ENCODE results near the gene RASSF4.

RASSF4 gene

DNA sequence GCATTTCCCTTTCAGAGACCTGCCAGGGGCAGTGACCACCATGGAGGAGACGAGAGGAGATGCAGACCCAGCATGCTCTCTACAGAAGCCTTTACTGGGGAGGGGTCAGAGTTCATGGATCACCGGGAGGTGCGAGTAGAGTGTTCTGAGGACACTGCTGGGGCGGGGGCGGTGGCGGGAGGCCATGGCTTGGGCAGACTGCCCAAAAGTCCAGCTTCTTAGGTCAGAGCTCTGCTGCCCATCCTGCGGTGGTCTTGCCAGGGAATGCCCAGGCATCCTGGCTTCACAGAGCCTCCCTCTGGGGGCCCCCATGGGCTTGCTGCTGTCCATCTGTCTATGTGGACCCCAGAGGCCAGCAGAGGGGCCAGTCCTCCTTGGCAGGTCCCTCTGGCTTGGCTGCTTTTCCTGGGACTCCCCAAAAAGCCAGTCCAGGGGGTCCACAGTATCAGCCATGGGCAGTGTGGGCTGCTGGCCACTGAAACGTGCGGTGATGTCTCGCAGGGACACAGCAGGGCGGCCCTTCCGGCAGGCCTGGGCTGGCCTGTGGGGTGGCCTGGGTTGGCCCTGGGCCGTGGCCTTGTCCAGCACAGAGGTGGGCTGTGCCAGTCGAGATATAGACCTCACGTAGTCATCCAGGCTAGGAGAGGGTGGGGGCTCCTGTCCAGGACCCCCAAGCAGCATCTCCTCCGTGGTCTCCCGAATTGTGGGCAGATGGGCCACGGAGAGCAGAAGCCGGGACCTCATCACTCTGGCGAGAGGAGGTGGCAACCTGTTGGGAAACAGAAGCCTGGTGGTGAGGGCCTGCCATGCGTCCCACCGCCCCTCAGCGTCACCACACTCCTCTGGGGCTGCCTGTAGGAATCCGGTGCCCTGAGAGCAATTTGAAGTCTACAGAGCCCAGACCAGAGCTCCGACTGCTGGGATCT is 17.9 kb downstream of the RASSF4 start:
- no peak for DNase-seq

DNA sequence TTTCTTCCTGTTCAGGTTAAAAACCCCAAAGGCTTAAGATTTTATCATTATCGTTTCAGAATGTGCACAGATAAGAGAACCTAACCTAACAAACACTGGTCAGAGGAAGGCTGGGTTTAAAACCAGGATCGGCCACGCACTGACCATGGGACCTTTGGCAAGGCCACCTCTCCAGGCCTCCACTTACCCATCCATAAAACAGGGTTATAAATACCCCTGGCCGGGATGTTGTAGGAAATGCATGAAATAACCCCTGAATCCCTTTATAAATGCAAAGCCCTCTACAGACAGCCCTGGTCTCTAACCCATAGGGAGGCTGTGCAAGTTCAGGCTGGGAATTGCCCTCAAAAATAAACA is 18.6 kb downstream of the RASSF4 start:
- no peak for DNase-seq

DNA sequence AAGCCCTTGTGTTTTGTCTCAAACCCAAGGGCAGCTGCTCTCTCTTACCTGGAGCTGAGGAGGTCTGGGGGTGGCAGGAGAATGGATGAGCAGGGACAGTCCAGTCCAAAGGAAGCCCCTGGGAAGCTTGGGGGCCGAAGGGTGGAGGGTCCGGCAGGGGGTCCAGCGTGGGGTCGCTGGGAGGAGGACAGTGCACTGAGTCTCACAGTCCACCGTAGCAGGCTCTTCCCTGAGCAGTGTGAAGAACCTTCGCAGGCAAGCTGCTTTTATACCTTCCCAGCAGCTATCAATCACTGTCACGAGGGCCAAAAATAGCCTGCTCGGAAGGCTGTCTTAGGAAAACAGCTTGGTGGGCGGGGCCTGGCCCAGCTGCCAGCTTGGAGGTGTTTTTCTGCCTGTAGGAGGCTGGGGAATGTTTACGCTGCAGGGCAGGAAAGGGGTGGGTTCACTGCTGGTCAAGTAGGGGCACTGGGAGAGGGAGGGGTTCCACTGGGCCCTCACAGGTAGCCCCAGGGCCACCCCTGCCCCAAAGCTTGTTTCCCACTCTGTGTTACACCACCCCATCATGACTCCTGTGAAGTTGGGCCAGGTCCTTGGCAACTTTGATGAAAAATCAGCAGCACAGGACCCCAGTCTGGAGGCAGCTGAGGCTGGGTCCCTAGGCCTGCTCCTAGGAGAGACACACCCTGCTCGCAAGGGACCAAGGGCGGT is 19.1 kb downstream of the RASSF4 start, which contains the start of gene DEPP1:
DEPP1 (minus strand) TSS at position 240 of the 711 bp plus-strand sequence. CDS start 779 bp downstream, outside the sequence.
- DNase-seq: peak; percentile 95

DNA sequence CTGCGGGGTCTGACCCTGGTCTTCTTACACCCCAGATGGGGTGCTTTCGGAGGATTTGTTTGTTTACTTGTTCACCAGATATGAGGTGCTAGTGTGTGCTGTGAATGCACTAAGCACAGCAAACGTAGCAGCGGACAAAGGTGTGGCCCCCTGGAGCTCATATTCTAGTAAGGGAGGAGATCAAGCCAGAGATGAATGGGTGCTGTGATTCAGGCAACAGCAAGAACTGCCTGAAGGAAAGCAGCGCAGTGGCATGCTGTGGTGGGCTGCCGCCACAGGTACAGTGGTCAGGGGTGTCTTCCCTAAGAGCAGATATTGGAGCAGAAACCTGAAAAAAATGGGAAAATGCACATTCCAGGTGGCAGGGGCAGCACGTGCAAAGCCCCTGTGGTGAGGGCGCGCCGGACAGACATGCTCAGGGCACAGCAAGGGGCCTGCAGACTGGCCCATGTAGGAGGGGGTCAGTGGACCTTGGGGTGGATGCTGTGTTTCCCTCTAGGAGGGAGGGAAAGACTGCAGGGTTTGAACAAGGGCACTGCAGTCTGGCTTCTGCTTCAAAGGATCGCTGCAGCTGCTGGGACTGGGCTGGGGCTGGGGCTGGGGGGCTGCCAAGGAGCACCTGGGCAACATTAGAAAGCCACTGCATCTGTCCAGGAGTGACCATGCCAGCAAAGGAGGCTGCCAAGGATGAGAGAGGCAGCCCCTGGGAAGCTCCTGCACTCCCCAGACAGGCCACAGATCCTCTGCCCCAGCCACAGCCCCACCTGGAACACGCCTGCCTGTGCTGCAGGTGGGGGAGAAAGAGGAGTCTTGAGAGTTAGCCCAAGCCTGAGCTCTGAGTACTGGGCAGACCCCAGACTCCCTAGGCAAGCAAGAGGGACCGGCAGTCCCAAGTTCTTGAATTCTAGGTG is 19.9 kb downstream of the RASSF4 start:
- peak; percentile 17 for DNase-seq

DNA sequence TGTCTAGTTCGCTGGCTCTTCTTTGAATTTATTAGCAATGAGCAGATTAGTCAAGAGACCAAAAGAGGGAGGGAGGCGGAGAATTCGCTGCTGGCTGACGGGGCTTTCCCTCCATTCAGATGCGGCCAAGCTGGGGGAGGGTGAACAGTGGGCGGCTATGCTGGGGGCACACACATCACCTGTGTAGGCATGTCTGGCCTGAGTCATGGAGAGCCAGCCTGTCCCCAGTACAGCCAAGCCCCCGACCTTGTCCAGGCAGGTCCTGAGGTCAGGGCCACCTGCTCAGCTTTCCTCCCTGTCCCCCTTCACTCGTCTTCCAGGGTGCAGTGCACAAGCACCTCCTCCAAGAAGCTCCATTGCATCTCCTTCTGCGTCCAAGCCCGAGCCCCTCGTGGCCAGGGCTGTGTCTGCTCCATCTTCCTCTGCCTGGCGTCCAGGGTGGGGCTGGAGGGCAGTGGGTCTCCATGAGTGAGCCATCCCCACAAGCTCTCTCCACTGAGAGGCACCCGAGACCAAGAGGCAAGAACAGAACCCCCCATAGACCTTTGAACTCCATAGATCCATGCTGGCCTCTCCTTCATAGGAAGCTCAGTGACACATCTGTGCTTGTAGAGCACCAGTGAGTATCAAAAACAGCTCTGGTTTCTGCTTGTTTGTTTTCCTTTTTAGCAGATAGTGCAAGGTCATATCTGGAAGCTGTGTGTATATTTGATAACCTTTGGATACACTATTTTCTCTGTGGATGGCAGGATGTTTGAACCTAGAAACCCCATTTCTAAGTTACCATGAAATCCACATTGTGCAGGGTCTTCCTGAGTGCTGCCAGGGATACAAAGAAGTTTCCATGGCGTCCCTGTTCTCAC is 20.9 kb downstream of the RASSF4 start:
- DNase-seq: no peak

DNA sequence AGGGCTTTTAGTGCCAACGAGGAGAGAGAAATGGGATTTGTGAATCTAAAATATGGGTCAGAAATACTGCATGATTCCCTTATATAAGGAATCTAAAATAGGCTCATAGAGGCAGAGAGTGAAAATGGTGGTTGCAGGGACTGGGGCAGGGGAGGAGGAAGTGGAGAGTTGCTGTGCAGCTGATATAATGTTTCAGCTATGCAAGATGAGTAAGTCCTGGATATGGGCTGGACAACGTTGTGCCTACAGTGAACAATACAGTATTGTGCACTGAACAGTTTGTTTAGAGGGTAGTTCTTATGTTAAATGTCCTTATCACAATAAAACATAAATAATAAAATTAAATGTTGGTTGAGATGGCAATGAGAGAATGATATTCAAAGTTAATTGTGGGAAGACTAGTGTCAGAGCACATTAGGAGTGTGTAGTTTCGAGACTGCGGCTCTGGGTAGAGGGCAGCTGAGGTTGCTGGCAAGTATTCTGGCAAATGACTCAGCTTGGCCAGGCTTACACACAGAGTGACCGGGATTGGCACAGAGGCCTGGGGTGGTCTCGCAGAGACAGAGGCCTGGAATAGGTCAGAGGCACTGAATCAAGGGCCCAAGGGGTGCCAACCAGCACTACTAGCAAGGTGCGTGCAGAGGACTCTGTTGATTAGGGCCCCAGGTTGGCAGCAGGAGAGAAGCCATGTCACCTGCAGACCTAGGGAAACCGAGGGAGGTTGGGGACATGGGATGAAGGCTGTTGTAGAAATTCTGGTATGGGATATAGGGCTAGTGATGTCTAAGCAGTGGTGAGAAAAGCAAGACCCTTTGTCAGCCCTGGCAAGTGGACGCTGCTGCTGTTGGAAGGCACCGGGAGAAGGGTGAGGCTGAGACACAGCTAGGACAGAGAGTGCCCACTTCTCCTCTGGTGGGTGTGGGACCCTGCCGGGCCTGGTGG is 21.8 kb downstream of the RASSF4 start:
- peak; percentile 17 for DNase-seq

DNA sequence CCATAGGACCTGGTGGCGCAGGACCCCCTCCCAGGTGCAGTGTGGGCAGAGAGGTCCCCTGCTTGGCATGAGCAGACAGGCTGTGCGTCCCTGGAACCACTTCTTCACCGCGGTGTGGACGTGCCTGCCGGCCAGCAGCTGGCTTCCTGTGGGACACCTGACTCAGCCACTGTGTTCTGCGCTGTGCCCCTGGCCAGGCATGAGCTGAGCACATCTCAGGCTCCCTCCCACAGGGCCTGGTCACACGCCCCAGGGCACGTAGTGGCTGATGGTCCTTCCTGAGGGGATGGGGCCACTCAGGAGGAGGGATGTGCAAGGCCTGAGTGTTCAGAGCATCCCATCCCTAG is 22.5 kb downstream of the RASSF4 start:
- no peak for DNase-seq

DNA sequence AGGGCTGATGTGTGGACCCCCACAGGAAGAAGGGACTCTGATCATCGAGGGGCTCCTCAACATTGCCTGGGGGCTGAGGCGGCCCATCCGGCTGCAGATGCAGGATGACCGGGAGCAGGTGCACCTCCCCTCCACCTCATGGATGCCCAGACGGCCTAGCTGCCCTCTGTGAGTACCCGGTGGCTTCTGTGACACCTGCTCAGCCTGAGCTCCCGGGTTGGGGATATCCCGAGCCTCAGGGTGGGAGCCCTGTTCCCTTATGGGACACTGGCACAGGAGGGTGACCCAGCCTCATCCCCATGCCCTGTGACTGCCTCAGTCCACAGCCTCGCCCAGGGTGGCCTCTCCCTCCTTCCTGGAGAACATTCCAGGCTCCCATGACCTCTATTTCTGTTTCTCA is 22.9 kb downstream of the RASSF4 start:
- no peak for DNase-seq

DNA sequence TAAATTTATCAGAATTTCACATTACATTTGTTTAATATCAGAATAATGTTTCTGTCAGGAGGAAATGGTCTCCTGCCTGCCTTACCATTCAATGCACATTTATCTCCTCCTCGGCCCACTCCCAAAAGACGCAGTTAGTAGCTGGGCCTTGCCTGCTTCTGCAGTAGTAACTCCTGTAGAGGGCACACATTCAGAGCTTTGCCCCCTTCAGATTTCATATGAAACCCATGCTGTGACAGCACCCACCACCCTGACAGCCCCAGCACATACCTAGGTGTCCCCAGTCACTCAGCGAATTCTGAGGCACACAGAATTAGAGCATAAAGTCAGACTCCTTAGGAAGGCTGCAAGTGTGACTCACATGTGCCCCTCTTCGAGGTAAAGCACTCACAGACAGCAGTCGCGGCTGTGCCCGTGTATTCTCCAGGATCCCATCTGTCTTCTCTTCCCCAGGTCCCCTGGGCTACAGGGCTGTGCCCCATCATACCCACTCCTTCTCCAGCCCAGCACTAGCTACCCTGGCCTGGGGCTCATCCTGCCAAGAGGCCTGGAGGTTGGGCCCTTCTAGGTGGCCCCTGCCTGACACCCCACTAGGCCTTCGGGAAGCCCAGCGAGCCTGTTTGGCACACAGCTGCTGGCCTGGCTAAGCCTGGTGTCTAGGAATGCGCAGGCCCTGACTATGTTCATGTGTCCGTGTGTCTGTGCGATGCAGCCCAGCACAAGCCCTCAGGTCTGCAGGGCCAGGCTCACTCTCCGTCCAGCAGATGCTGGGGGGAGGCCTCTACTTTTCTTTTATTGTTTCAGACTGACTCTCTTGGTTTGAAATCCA is 23.7 kb downstream of the RASSF4 start:
- no peak for DNase-seq

DNA sequence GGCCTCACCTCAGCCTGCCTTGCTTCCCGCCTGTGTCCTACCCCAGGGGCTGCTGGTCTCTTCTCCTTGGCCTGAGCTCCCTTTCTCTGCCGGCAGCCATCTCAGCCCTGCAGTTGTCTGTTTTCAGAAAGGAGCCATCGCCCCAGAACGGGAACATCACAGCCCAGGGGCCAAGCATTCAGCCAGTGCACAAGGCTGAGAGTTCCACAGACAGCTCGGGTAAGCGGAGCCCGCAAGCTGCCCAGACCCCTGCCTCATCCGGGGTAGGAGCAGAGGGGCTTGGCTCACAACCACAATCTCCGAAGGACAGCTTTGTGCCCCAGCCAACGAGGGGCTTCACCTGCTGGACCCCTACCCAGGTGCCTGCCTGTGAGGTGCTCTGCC is 24.3 kb downstream of the RASSF4 start:
- DNase-seq: no peak

DNA sequence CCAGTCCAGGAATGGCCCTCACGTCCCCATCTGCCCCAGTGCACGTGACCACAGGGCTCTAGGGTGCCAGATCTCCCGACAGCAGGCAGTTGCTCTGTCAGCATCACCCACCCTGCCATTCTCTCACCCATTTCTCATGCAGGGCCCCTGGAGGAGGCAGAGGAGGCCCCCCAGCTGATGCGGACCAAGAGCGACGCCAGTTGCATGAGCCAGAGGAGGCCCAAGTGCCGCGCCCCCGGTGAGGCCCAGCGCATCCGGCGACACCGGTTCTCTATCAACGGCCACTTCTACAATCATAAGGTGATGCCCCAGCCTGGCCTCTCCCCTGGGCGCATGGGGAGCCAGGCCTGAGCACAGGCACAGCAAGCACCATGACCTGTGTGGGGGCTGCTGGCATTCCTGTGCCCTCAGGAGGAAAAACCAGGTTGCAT is 25.1 kb downstream of the RASSF4 start:
- no peak for DNase-seq

DNA sequence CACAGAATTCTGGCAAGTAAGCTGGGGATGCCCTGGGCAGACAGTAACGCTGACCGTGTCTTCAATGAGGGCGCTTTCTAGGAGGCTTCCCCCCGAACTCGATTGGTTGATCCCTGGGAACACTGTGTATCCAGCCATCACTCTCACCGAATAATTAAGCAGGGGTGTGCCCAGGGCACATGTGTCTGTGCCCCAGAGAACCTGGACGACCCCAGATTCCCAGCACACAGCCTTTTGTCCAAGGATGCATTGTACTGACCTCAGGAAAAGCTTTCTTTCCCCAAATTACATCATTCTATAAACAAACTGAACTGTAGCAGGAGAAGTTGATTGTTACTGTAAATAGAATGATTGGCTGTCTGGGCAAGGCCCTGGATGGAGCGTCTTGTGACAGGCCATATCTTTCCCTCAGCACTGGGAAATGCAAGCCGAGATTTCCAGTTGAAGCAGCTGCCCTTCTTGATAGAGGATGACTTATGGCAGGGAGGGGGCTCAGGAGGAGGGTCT is 25.6 kb downstream of the RASSF4 start:
- no peak for DNase-seq

DNA sequence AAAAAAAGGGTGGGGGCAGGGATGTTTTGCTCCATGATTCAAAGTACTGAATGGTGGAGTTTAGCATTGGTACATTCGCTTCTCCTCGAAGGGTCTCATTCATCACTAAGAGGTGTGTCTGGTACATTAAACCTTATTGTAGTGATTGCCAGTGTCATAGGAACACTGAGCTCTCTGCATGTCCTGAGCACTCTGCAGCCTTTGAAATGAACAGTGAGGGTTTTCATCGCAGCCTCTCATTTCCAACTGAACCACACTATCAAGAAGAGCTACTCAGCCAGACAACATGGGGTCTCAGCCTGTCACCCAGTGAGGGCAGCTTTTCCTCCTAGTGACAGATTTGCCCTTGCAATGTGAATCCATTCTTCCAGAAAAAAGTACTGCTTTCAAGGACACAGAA is 26.6 kb downstream of the RASSF4 start:
- no peak for DNase-seq

DNA sequence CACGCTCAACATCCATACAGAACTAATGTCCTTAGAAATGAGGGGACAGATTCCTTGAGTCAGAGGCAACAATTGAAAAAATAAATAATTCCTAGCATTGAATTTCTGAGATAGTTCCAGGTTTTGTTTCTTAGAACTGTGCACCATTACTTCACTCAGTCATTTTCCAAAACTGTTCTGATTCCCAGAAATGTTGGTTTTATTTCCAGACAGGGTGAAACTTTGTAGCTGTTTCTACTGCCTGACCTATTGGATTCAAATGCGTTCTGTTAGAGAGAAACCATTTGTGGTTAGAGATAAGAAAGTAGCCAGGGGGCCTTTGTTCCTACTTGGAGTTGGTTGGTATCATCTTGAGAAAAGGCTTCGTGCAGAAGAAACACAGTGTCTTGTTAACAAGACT is 27.1 kb downstream of the RASSF4 start:
- DNase-seq: no peak

DNA sequence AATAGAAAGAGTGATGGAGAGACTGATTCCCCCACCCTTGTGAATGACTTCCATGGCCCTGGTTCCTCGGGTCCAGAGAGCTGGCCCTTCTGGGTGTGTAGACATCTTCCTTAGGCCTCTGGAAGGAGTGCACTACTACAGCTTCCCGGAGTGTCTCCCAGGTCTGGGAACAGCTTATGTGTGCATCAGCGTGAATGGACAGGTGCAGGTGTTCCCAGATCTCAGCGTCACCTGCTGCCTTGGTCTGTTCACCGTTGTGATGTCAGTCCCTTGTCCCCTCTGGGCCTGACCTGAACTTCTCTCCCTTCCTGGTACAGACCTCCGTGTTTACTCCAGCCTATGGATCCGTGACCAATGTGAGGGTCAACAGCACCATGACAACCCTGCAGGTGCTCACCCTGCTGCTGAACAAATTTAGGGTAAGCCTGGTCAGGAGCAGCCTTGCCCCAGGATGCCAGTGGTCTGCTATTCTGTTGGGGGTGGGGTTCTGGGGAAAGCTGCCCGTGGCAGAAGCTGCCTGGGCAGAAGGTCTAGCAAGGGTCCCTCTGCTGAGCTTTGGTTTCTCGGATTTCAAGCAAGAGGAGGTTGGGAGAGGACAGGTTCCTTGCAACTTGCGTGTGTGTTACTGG is 29.5 kb downstream of the RASSF4 start:
- DNase-seq: no peak

DNA sequence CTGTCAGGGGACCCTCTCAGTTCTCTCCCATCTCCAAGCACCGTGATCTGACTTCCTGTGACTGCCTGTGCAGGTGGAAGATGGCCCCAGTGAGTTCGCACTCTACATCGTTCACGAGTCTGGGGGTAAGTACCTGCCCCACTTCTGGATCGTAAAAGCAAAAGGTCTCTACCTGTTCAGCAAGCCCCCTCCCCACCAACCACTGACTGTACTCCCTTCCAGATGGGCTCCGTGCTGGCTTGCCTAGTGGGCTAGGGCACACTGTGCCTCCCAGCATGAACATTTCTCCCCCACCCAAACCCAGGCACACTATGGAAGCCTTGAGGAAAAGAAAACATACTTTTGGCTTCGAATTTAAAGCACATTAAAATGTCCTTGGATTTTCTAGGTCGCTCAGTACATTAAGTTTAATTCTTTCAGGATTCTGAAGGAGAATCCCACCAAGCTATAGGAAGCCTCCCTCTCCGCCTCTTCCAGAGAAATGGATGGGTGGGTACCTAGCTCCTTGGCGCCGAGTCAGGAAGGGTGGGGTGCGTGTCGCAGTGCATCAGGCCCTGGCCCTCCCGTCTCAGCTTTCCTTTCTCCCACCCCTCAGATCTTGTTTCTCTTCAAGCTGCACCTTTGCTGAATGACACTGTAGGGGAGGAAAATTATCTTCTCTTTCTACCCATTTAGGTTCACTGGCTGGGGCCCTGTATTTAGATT is 30.1 kb downstream of the RASSF4 start:
- DNase-seq: no peak

DNA sequence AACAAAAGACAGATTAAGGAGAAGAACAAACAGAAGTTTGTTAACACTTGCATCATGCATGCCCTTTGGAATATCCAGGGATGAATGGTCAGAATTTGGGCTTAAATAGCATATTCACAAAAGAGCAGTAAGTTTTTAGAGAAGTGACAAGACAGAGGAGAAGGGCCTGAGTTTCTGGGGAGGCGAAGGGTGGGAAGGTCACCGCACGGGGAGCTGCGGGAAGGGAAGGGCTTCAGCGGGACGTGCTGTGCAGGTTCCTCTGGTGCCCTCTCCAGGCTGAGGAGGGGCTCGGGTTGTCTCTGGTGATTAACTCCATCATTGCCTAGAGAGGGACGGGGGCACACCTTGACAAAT is 30.7 kb downstream of the RASSF4 start:
- DNase-seq: no peak

DNA sequence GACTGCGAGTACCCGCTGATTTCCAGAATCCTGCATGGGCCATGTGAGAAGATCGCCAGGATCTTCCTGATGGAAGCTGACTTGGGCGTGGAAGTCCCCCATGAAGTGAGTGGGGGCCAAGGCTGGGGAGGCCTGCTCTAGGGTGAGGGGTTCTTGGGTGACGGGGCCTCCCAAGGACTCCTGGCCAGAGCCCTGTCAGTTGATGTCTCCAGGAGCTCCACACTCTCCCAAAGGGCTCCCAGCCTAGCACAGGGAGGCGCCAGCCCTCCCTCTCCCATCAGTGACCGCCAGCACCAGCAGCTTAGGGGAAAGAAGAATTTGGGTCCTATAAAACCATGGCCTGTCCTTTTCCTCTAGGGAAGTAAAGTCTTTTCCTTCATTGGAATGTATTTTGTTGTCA is 31.4 kb downstream of the RASSF4 start:
- no peak for DNase-seq

DNA sequence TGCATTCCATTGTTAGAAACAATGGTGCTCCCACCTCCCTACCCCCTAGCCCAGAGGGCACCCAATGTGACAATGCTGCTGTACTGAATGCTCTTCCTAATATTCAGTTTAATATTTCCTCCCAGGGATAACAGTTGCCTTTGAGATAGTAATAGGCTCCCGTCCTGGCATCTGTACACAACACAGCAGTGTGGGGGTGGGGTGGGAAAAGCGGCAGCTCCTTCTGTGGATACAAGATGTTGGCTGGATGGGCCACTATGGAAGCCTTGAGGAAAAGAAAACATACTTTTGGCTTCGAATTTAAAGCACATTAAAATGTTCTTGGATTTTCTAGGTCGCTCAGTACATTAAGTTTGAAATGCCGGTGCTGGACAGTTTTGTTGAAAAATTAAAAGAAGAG is 32.0 kb downstream of the RASSF4 start:
- no peak for DNase-seq
